HK-2 (cell line): ENCODE results near the gene MSH3.

Experiments used
- DNase-seq: peaks from one replicate; pipeline ENCODE4 v3.0.0-alpha.2; 2018; ENCODE audit not compliant: unreplicated experiment

The MSH3 gene

GRCh38 chr5:80654391-80655230 is at the start of gene MSH3, which contains the start of gene DHFR:
Gene MSH3 (plus strand): TSS chr5:80654652. CDS start chr5:80654728, 76 bp downstream.
Gene DHFR (minus strand): TSS chr5:80654983. CDS start chr5:80654489, 494 bp downstream.
- DNase-seq = peak; percentile 79

DNA sequence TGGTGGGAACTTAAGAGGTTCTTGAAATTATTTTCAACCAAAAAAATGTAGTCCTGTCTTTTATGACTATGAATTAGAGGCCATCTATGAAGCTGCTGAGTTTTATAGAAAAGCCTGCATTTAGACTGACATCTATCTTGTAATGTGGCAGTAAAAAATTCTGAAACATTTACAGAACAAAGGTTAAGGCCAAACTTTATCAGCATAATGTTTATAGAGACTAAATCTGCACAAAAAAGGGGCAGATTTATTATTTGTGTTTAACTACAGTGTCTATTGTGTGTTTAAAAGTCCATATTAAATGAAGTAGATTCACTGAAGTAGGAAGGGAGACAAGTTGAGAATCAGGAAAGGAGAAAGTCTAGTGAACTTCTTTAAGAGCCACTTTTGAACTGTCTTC is 47.1 kb upstream of the MSH3 start:
- DNase-seq = no peak

GRCh38 chr5:80607832-80608231 is 46.6 kb upstream of the MSH3 start:
- no peak for DNase-seq

DNA sequence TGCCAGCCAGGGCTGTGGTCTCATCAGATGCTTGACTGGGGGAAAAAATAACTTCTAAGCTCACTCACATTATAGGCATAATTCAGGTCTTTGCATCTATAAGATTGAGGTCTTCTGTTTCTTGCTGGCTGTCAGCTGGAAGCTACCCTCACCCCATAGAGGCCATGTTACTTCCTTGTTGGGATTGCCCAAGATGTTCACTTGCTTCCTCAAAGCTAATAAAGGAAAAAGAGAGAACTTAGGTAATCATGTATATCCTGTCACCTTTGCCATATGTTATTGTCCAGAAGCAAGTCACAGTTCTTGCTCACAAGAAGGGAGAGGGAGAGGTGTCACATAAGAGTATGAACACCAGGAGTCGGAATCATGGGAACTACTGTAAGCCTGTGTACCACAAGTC is 45.7 kb upstream of the MSH3 start:
- DNase-seq = no peak

GRCh38 chr5:80609692-80610091 is 44.8 kb upstream of the MSH3 start:
- no peak for DNase-seq

DNA sequence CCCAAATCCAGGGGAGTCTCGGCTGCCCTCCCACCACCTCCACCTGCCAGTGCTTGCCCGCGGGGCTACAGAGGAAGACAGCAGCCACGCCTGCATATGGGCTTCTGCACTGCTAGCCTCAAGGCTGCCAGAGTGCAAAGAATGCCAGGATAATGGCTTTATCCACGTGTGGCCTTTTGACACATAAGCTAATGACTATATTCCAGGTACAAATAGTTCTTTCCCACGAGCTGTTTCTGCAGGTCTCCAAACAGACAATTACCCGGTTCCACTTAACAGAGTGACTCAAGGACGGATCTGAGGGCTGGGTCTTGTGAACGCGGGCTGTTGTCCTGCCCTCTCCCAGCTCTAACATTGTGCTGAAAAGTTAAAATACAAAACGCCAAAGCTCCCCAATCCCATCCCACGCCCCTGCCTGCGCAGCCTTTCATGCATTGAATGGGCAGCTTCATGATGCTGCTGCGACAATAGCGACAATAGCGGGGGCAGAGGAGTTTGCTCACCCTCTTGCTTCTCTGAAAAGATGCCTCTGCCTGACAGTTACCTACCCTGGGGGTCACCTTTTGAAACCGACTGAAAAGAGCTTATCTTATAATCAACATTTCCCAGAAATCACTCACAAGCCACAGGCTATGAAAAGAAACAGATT is 39.1 kb upstream of the MSH3 start:
- no peak for DNase-seq

GRCh38 chr5:80618438-80618837 is 36.0 kb upstream of the MSH3 start:
- DNase-seq = no peak

DNA sequence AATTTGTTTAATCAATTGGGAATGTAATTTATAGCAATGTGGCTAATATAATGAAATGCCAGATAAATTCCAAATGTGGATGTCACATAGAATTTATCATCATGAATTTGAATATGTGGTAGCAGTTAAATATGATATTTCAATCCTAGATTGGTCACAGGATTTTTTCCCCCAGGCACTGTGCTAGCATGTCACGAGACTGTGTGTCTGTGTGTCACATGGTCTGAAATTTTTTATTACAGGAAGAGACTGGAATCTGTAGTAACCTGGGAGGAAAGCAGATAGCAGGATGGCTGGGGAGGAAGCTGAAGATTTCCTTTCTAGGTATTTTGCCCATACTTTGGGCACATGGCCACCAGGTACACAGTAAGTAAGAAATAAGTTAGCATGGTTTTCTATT is 35.4 kb upstream of the MSH3 start:
- no peak for DNase-seq

DNA sequence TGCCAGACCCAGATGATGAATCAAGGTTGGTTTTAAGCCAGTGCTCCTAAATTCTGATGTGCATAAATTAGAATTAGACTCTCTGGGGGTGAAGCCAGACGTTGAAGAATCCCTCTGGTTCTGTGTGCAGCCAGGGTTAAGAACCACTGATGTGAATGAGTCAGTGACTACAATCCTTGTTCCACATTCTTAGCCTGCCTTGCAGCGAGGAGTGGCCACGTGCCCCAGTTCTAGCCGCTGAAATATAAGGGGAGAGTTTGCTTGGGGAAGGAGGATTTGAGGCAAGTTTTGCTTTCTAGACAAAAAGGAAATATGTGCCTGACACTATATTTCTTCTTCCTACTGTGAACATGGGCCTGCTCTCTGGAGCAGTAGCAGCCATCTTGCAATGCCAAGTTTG is 34.2 kb upstream of the MSH3 start:
- peak; percentile 16 for DNase-seq

DNA sequence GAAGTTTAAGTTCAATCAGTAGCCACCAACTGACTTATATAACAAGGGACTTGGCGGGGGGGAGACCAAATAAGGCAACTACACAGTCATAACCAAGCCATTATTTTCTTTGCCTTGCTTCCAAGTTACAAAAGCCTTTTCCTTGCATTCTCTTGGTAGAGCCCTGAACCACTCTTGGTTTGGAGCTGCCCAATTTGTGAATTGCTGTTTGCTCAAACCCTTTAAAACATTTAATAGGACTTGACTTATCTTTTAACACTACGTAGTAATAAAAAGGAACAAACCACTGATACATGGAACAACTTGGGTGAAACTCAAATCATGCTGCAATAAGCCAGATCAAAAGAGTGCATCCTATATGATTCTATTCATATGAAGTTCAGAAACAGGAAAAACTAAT is 31.7 kb upstream of the MSH3 start:
- DNase-seq = no peak

DNA sequence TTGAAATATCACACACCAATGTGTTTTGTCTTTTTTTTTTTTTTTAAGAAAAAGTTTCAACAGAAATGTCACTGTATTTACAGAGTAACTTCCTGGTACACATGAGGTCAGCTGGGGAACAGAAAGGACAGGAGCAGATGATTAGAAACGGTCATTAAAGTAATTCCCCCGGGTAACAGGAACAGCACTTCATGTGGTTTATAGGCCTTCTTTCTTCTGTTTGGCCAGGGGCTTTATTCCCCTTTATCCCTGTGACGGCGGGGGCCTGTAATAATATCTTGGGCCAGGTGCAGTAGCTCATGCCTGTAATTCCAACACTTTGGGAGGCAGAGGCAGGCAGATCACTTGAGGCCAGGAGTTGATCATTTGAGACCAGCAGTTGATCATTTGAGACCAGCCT is 30.5 kb upstream of the MSH3 start:
- DNase-seq = no peak

GRCh38 chr5:80625230-80625629 is 29.2 kb upstream of the MSH3 start:
- no peak for DNase-seq

GRCh38 chr5:80629281-80629680 is 25.2 kb upstream of the MSH3 start:
- no peak for DNase-seq

DNA sequence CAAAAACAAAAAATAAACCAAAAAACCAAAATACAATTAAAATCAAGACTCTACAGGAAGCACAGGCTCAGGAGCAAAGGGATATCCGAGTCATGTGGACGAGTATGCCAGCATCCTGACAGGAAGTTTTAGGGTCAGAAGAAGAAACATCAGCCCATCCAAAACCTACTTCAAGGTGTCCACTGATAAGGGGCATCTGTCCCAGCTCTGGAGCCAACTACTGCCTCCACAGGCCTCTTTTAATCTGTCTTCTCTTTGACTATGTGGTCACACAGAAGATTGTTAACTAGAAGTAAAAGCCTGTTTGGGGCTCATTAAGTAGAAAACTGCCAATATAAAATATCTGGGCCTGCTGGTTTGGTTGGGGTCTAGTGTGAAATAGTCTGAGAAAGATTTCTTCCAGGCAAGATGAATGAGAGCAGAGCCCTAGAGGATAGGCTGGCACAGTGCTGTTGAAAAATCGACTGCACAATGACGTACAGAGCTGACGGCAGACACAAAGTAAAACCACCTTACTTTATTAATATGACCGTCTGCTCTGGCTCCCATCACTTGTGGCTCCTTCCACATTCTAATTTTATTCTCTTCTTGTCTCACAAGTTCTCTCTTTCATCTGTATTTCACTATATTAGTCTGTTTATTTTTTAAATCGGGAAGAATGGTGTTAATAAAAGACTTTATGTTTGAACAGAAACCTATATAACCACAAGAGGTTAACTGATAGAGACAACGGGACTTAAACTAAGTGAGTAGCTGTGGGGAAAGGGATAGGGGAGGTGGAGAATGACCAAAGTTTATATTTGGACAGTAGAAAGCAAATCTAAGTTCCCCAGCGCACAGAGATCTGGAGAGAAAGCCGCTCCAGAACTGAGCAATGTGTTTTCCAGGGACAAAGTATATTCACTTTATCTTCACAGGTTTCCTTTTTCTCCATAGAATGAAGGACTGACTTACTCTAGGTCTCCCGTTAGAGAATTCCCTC is 22.9 kb upstream of the MSH3 start:
- no peak for DNase-seq

DNA sequence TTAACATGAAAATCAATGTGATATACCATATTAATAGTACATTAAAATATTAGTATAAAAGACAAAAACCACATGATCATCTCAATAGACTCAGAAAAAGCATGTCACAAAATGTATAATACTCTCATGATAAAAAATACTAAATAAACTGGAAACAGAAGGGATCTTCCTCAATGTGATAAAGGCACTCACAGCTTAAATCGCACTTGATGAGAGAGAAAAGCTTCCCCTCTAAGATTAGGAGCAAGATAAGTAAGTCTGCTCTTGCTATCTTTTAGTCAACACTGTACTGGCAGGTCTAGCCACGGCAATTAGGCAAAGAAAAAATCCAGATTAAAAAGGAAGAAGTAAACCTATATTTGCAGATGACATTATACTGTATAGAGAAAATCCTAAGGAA is 21.8 kb upstream of the MSH3 start:
- DNase-seq = no peak

DNA sequence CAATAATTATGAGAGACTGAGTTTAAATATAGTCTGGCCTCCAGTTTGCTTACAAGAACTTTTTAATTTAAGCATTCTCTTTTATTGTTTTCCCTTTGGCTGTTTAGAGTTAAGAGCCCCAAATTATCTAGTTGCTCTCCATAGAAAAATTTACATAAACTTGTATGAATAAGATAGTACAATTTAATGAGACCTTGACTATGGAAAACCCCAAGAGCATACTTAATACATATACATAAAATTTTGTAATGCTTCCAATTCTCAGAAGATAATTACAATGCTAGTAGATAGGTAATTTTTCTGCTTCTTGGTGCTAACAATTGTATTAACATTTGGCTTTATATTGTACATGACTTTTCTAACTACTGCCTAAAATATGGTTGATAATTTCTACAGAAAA is 20.3 kb upstream of the MSH3 start:
- no peak for DNase-seq

DNA sequence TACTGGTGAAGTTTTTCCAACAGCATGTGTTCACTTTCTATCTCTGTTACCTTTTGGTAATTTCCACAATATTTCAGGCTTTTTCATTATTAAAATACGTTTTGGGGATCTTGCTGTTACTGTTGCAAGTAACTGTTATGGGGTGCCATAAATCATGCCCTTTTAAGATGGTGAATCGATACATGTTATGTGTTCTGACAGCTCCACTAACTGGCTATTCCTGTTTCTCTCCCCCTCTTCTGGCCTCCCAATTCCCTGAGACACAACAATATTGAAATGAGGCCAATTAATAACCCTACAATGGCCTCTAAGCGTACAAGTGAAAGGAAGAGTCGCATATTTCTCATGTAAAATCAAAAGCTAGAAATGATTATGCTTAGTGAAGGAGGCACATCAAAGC is 13.1 kb upstream of the MSH3 start:
- no peak for DNase-seq

- DNase-seq = no peak
Observed at GRCh38 chr5:80644900-80645299, 9.6 kb upstream of the MSH3 start.

DNA sequence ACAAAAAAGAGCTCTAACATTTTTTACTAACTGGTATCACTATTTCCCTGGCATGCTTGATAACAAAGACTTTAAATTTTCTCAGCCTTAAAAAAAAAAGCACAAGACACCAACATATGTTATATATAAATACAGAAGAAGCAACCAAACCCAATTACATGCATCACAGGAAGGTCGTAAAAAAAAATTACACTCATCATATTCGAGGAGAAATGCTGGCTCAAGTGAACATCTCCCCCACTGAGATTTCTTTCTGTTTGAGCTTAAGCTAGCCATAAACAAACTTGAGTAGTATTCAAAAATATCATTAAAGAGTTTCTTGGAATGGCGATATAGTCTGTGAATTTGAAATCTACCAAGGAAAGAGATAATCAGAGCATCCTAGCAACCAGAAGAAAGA is 7.5 kb upstream of the MSH3 start:
- no peak for DNase-seq

DNA sequence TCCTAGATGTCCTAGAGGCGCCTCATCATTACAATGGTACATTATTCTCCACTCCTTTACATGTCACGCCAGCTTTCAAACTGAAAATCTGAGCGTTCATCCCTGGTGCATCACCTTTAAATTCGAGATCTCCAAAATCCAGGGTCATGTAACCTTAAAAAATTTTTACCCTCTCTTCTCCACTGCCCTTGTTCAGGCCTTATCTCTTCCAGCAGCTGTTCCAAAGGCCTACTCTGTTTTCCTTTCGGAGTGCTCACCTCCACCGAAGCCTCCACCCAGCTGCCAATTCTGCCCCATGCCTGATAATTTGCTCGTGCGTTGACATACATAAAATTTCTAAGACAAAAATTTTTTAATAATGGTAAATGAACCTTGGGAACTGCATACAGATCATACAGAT is 950 bp upstream of the MSH3 start:
- DNase-seq = no peak

DNA sequence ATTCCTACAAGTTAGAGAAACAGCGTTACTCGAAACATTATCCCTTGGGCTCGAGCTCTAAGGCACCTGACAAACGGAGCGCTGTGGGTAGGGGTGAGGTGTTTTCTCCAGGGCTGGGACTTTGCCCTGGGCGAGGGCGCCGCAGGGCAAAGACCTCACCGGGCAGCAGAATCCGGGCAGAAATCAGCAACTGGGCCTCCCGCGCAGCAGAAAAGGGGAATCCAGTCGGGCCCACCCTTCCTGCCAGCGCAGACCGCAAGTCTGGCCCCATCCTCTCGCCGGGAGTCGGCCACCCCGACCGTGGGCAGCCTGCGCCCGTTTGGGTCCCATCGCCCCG is 430 bp upstream of the MSH3 start:
- peak; percentile 31 for DNase-seq

GRCh38 chr5:80655231-80655774 is 851 bp downstream of the MSH3 start:
- DNase-seq = no peak
